Lower lobe of right lung (tissue), 2 donors: Measurements from ENCODE around the gene GLIPR2. TPM values are rescaled to one million over a fixed set of nuclear protein-coding genes. Genes with fewer than 3 reads are reported as not detected.
"Not testable (repeated sequence)": the region's sequence is repeated elsewhere in the genome, so short reads cannot be mapped to it uniquely, and the experiment has no call there.

ENCODE experiments used
- ATAC-seq, 2 donors: fragments of 200-7000 bp; cut with Tn5 transposase; one replicate each; pipeline ENCODE4 v1.9.1; 2020 to 2022; ENCODE audit warnings: mild to moderate bottlenecking in 2 of 2, moderate library complexity in 2 of 2
- DNase-seq: peaks from one replicate; pipeline ENCODE4 v3.0.0-alpha.2; 2020
- H3K27ac ChIP-seq: fragments of 200-600 bp; one replicate; pipeline ENCODE4 v1.8.0; 2022
- H3K27me3 ChIP-seq: fragments of 200-600 bp; one replicate; pipeline ENCODE4 v1.8.0; 2022; ENCODE audit warnings: low read depth
- H3K36me3 ChIP-seq: fragments of 200-600 bp; one replicate; pipeline ENCODE4 v1.8.0; 2022; ENCODE audit warnings: mild to moderate bottlenecking
- H3K4me1 ChIP-seq: fragments of 200-600 bp; one replicate; pipeline ENCODE4 v1.8.0; 2022
- H3K4me3 ChIP-seq: fragments of 200-600 bp; one replicate; pipeline ENCODE4 v1.8.0; 2022; ENCODE audit warnings: mild to moderate bottlenecking
- H3K9me3 ChIP-seq: fragments of 200-600 bp; one replicate; pipeline ENCODE4 v1.8.0; 2022
- intact Hi-C: fragments of 100-400 bp; cut with DNase I; formaldehyde crosslinking; loops from one replicate; pipeline ENCODE4 v1.11.0; 2022
- long read RNA-seq: library from polyadenylated mRNA; unstranded; transcript quantifications from one replicate; pipeline ENCODE4 v2.0.0, GENCODE V29; 2021
- total RNA-seq: library from RNA; stranded (reverse); fragmentation: NEBNext Ultra II Directional; extraction: Animal tissue kit (Norgen Biotek cat#: 25700); gene quantifications from one replicate; pipeline ENCODE4 v1.2.1, GENCODE V29; 2021
- TF ChIP-seq, protein P1 (sequence below): fragments of 200-600 bp; IDR thresholded peaks from one replicate; pipeline ENCODE4 v1.8.0; 2022; ENCODE audit warnings: antibody characterized with exemption, mild to moderate bottlenecking
- donor health status: DM: no; HTN: yes; CAD: no; lungs with severe emphysema.

The GLIPR2 gene, protein sequence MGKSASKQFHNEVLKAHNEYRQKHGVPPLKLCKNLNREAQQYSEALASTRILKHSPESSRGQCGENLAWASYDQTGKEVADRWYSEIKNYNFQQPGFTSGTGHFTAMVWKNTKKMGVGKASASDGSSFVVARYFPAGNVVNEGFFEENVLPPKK
- 108 TPM for total RNA-seq
- long read RNA-seq, transcript GLIPR2-202 (5 exons, 1,890 nt), result major isoform, 111 of 167 reads
- long read RNA-seq, partial matches to known transcripts, result 7 of 167 reads
- long read RNA-seq, other reads (novel, unspliced or antisense), result 49 of 167 reads

DNA sequence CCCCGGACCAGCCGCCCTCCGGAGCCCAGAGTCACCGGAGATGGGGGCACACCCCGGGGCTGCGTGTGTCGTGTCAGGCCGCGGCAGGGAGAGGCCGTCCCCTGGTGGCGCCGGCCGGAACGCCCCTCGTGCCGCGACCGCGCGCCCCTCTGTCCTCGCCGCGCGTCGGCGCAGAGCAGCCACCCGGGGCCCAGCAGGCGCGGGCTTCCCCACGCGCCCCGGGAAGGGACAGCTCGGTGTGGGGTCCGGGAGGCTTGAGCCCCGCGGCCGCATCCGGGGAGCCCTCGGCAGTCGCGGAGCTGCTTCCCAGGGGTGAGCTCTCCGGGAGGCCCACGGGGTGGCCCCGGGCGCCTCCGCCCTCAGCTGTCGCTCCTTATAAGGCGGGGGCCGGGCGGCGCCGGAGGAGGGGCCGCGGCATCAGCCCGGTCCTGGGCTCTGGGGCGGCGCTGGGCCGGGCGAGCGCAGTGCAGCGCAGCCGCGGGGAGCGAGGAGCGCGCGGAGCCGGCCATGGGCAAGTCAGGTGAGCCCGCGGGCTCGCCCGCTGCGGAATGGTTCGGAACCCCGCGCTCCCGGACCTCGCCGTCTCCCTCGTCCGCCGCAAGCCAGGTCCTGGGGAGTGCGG is at the start of gene GLIPR2:
Gene GLIPR2 (plus strand): TSS at position 462 of the 622 bp plus-strand sequence. CDS start 46 bp downstream, at position 508.
- H3K36me3 ChIP-seq, result no peaks in the 10 kb centered on the region
- ATAC-seq (peak; percentile 97), DNase-seq (peak; percentile 92)
- no peaks in the 10 kb centered on the region for H3K27me3 ChIP-seq
- H3K9me3 ChIP-seq, result no peaks in the 10 kb centered on the region
- H3K4me1 ChIP-seq, result peaks cover 51% of the 10 kb centered on the region
- peak within 1 kb of the TSS; percentile 87 for H3K27ac ChIP-seq
- intact Hi-C loops, result no loop called here
- TF ChIP-seq, protein P1, sequence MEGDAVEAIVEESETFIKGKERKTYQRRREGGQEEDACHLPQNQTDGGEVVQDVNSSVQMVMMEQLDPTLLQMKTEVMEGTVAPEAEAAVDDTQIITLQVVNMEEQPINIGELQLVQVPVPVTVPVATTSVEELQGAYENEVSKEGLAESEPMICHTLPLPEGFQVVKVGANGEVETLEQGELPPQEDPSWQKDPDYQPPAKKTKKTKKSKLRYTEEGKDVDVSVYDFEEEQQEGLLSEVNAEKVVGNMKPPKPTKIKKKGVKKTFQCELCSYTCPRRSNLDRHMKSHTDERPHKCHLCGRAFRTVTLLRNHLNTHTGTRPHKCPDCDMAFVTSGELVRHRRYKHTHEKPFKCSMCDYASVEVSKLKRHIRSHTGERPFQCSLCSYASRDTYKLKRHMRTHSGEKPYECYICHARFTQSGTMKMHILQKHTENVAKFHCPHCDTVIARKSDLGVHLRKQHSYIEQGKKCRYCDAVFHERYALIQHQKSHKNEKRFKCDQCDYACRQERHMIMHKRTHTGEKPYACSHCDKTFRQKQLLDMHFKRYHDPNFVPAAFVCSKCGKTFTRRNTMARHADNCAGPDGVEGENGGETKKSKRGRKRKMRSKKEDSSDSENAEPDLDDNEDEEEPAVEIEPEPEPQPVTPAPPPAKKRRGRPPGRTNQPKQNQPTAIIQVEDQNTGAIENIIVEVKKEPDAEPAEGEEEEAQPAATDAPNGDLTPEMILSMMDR, result no peak
- peak within 1 kb of the TSS; percentile 89 for H3K4me3 ChIP-seq

DNA sequence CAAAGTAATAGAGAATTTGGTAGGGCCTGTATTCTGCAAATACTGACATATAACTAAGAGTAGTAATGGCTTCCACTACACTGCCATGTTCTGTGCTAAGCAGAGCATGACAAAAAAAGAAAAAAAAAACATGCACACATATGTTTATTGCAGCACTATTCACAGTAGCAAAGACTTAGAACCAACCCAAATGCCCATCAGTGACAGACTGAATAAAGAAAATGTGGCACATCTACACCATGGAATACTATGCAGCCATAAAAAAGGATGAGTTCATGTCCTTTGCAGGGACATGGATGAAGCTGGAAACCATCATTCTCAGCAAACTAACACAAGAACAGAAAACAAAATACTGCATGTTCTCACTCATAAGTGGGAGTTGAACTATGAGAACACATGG is 49.5 kb upstream of the GLIPR2 start:
- intact Hi-C loops, H3K36me3 ChIP-seq, H3K27me3 ChIP-seq, DNase-seq, H3K9me3 ChIP-seq, H3K27ac ChIP-seq, H3K4me3 ChIP-seq, ATAC-seq: not testable (repeated sequence)
- H3K4me1 ChIP-seq, result peaks cover 12% of the 10 kb centered on the region

DNA sequence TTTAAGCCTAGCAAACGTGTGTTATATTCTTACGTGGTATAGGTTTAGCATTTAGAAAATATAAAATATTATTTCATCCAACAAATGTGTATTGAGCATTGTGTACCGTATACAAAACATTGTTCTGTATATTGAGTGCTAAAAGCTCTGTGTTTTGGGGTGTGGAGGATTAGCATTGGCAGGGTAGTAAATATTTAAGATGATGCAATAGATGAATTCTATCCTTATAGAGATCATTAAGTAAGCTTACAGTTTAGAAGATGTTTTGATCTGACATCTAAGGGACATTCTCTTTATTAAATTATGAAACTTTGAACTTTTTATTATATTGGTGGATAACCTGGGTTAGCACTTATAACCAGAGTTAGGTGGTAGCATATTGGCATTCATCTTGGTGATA is 48.5 kb upstream of the GLIPR2 start:
- no peak for ATAC-seq
- peaks cover 20% of the 10 kb centered on the region for H3K4me1 ChIP-seq
- no peaks in the 10 kb centered on the region for H3K27me3 ChIP-seq
- H3K9me3 ChIP-seq, result no peaks in the 10 kb centered on the region
- H3K36me3 ChIP-seq, result peaks cover 7% of the 10 kb centered on the region
- no peak overlapping the region for H3K27ac ChIP-seq
- no peak overlapping the region for H3K4me3 ChIP-seq
- intact Hi-C loops, result no loop called here
- DNase-seq, result no peak
- TF ChIP-seq, protein P1, result no peak

DNA sequence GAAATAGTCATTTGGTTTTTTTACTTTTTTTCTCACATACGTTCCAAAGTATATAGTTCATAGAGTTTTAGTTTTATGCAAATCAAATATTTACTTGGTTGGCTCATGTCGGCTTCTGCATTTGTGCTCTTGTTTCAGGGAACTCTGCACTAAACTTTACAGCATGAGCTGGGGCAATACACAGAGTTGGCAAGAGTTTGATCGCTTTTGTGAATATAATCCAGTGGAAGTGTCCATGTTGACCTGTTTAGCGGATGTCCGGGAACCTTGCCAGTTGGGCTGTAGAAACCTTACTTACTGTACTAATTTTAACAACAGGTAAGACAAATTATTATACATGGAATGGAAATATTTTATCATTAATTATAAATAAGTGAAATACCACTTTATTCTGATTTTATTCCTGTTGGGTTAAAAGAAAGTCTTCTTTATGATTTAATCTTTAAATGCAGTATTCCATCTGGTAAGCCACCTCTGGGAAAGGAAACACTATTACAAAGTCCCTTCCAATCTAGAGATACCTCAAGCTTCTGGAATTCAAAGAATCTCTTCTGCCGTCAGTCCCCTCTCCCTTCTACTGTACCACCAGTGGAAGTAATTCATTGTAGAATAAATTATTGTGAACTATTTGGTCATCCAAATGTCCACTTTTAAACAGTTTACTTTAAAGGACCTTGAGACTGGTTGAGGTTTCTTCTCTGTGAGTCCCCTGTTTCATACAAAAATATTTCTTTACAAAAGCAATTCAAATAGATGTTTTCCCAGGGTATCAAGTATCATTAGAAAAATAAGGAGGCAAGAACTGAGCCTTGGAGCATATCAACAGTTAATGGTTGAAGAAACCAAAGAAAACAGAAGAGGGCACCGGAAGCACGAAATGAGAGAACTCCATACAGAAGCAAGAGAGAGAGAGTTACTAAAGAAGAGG is 45.2 kb upstream of the GLIPR2 start:
- H3K4me3 ChIP-seq, result no peak overlapping the region
- intact Hi-C loops, result no loop called here
- H3K36me3 ChIP-seq, result peaks cover under 1% of the 10 kb centered on the region
- H3K27me3 ChIP-seq, result no peaks in the 10 kb centered on the region
- H3K4me1 ChIP-seq, result peaks cover 22% of the 10 kb centered on the region
- H3K9me3 ChIP-seq, result no peaks in the 10 kb centered on the region
- TF ChIP-seq, protein P1, result no peak
- ATAC-seq, result no peak
- H3K27ac ChIP-seq, result no peak overlapping the region
- no peak for DNase-seq

DNA sequence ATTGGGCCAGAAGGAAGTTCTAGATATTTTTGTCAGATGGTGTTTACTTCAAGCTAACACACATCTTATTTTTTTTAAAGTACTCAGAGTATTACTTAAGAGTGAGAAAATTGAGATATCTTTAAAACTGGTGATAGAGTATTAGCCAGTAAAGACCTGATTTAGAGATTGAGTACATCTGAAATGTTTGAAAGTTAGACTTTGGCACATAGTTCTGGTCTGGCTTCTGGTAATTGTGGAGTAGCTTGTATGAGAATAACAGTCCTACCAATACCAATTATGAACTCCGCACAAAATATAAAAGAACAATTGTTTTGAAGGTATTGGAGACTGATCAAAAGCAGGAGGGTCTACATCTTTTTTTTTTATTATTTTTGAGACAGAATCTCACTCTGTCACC is 44.5 kb upstream of the GLIPR2 start:
- TF ChIP-seq, protein P1, result no peak
- peak overlapping the region; percentile 34 for H3K27ac ChIP-seq
- intact Hi-C loops, result no loop called here

More for the DNA sequence above, 44.5 kb upstream of the GLIPR2 start:
- H3K9me3 ChIP-seq, result no peaks in the 10 kb centered on the region
- H3K27me3 ChIP-seq, result no peaks in the 10 kb centered on the region
- H3K36me3 ChIP-seq, result no peaks in the 10 kb centered on the region
- DNase-seq (no peak), ATAC-seq (no peak)
- peaks cover 22% of the 10 kb centered on the region for H3K4me1 ChIP-seq
- H3K4me3 ChIP-seq, result no peak overlapping the region
